ENCODE data around the gene MVD.

DNA sequence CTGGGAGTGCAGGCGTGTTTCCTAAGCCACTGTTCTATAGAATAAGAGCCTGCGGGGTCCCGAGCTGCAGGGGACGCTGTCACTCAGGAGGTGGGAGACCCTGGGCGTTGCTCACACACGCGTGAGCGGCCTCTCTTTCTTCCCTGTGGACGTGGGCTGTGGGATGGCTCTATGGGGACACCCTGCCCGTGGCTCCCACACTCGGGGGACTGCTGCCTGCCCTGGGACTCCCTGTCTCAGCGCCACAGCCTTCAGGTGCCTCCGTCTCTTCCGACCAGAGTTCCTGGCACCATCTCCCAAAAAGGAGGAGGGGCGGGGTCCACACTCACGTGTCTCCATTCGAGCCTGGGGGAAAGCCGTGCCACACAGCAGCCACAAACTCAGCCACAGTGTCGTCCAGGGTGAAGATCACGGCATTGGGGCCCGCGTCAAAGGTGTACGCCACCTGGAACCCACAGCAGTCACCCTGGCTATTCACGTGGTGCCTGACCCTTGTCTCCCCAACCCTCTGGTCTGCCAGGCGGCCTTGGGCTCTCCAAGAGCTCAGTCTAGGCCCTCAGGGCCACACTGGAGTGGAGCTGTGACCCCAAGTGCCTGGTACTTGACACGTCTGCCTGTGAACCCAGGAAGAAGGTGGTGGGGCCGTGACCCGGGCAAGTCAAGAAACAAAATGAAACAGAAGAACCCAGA is 8.4 kb downstream of the MVD start:
- no peak for TF ChIP-seq POLR2AphosphoS5 (IDR thresholded peaks at IDR 0.05)
- TF ChIP-seq, protein P1, sequence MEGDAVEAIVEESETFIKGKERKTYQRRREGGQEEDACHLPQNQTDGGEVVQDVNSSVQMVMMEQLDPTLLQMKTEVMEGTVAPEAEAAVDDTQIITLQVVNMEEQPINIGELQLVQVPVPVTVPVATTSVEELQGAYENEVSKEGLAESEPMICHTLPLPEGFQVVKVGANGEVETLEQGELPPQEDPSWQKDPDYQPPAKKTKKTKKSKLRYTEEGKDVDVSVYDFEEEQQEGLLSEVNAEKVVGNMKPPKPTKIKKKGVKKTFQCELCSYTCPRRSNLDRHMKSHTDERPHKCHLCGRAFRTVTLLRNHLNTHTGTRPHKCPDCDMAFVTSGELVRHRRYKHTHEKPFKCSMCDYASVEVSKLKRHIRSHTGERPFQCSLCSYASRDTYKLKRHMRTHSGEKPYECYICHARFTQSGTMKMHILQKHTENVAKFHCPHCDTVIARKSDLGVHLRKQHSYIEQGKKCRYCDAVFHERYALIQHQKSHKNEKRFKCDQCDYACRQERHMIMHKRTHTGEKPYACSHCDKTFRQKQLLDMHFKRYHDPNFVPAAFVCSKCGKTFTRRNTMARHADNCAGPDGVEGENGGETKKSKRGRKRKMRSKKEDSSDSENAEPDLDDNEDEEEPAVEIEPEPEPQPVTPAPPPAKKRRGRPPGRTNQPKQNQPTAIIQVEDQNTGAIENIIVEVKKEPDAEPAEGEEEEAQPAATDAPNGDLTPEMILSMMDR (IDR thresholded peaks at IDR 0.05), result no peak
